HG03159 (cell line): ENCODE results near the gene TARBP2.

Experiments used
- ATAC-seq: cut with Tn5 transposase; IDR thresholded peaks from one replicate; pipeline ENCODE4 v1.9.1; 2021; ENCODE audit warnings: mild to moderate bottlenecking, moderate library complexity; ENCODE audit not compliant: unreplicated experiment

TARBP2 gene

DNA sequence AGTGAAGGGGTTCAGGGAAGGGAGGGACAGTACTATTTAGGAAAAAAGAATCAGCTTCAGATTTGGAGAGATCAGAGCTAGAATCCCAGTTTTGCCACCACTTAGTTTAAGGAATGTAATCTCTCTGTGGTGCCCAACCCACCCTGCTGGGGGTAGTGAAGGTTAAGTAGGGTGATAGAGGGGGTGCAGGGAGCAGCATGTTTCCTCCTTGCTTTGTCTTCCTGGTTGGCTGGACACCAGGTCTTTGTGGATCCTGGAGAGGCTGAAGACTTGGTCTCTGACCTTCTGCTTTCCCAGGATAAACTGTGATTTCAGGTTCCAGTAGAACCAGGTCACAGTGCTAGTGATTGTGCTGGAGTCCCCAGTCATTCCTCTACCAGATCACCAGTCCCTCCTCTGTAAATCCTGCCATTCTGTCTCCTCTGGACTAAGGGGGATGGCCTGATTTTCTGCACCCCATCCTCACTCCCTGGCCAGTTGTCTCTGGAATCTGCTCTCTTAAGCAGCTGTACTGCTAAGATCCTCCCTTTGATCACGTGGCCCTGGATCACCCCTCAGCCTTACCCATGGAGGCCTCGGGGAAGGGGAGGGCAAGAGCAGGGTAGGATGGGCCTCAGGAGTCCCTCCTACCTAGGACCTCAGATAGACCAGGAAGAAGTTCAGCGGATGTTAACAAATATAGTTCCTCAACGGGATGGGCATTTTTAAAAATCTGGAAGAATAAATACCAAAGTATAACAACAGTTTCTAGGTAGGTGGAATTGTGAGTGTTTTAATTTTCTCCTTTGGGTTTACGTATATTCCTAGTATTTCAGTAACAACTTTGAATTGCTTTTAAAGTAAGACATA, 5.0 kb upstream of the TARBP2 start:
- ATAC-seq = no peak

DNA sequence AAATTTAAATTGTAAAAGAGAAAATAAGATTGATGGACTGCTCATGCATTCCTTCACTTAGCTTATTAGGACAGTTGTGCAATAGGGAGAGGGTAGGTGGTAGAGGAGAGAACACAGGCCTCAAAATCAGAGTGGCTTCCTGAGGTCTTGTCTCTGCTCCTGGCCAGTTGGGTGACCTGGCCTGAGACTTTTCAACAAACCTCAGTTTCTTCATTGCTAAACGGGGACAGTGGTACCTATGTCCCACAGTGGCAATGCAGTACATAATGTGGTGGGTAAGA, 4.4 kb upstream of the TARBP2 start:
- ATAC-seq = no peak

DNA sequence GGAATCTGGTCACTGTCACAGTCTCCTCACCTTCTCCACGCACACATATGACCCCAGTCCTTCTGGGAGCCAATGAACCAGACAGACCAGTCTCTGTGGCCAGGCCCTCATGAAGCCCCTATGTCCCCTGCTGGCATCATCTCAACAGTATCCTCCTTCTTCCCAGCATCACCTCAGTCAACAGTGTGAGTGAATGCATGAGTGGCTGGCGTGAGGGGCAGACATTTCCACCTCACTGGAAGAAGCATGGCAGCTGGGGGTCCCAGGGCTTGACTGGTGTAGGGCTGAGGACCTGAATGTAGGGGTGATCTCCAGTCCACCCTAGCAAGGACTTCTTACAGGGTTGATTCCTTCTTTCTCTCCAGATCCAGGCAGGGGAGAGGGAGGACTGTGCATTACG, 3.6 kb upstream of the TARBP2 start:
- no peak for ATAC-seq

DNA sequence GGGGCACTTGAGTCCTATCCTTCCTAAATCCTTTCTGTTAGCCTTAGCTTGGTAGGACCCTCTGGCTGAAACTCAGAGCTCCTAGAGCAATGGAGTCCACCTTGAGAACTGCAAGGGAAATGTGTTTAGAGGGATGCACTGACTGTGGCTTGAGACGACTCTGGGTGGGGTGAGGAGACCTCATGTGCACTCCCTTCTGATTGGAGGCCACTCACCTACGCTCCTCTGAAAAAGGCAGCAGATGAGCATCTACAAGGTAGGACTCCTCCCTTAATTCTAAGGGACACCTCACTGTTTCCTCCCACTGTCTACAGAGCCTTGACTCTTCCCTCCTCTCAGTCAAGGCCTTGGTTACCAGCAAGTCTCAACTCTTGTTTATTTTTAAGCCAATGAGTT, 2.9 kb upstream of the TARBP2 start:
- ATAC-seq = no peak

DNA sequence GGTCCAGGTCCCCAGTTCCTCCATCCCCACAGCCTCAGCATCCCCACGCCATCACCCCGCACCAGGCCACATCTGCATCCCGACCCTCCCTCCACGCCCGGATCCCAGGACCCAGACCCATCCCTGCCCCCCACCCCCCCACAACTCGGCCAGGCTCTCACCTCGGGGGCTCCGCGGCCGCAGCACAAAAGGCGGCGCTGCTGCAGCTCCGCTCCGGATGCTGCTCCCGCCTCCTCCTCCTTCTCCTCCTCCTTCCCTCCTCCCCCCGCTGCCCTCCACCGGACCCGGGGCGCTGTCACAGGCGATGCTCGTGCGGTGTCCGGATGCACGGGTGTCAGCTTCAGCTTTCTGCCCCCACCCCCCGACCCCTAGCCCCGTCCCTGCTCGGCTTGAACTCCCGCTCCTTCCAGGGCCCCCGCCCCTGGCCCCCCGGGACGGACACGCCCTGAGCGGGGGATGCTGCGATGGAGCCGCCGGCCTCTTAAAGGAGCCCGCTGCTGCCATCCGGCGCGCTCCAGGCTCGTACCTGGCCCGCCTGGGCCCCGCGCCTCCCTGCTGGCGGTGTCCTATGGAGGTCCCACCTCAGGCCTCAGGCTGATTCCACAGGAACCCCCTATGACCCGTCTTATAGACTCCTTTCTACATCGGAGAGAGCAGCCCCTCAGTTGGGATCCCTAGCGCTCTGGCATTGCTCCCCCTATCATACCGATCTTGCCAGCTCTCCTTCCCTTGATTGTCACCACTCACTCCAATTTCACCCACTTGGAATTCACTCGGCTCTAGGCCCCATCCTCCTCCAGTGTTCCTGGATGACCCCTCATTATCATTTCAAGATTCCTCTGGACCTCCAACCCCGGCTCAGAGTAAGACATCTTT, 1.6 kb upstream of the TARBP2 start, which contains the start of gene MAP3K12:
Gene MAP3K12 (minus strand): TSS at position 193 of the 876 bp plus-strand sequence. CDS start 12,067 bp downstream, outside the sequence.
- ATAC-seq = no peak

DNA sequence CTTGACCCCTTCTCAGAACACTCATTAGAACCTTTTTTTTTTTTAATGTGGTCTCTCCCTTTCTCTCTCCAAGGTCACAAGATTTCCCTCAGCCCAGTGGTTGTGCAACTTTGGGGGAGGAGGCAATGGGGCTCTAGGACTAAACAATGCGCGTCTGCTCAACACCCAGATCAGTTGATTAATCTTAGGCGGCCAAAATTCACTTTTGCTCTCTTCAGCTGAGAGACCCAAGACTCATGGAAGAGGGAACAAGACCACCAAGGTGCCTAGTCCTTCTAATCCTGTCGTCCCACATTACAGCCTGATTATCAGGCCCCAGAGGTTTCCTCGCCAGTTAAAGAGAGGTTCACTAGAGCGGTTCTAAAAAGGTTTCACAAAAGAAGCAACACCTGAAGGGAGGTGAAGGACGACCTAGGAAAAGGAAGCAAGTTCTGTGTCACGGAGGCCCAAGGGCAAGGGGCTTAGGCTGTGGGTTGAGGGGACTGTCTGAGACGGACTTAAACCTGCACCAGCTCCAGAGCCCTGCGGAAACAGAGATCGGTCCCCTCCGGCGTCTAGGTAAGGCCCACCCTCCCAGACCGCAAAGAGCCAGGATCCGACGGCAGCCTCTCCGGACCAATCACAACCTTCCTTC, 824 bp upstream of the TARBP2 start:
- ATAC-seq = no peak

DNA sequence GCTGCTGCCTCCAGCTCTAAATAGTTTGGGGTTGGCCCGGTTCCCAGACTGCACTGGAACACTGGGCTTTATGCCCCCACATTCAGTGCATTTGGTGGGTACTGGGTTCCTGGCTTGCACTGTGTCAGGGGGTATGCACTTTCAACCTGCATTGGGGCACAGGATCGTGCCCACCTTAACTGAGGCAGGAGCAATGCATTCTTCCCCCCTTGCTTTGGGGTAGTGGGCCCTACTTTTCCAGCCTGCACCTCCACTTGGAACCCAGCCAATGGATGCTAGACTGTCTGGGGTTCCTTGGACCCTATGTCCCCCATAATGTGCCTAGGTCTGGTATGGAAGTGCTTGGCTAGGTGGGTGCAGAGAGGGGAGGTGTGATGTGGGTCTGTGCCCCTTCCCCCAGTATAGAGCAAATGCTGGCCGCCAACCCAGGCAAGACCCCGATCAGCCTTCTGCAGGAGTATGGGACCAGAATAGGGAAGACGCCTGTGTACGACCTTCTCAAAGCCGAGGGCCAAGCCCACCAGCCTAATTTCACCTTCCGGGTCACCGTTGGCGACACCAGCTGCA, 615 bp downstream of the TARBP2 start:
- no peak for ATAC-seq

DNA sequence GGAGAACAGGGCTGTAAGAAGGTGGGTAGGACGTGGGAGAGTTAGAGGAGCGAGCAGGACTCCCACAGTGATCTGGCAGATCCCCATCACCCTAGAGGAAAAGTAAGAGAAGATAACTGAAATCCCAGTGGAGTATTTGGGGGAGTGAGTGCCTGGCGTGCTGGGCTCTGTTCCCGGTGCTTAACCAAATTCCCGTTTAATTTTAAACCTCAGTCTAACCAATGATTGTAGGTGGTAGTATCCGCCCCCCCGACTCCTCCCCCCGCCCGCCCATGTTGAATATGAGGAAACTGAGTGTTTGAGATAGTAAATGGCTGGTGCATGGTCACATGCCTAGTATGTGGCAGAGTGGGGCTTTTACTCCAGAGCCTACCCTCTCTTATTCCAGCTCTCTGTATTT, 1.2 kb downstream of the TARBP2 start:
- ATAC-seq = no peak

DNA sequence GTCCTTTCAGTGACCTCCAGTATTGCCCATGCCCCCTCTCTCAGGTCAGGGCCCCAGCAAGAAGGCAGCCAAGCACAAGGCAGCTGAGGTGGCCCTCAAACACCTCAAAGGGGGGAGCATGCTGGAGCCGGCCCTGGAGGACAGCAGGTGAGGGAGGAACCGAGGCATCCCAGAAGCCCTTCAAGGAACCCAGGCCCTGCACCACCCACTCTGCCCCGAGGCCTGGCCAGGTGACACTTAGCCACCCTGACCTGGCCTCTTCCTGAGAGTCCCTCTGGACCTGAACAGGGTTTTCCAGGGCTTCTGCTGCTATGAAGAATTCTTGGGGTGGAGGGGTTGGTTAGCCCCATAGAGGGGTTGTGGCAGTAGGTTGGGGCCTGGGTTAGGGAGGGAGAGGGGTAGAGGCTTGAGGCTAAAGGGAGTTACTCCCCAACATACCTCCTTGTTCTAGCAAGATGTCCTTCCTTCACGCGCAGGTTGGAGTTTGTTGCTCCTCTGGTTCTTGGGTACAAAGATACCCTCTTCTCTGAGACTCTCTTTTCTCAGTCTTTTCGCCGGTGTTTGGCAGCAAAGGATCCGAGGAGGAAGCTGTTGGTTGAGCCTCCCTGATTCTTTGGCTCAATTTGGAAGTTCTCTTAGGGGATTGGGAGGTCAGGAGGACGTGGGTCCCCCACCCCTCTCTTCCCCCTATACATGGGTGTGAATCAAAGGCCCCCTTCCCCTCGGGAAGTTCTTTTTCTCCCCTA, 2.1 kb downstream of the TARBP2 start:
- ATAC-seq = no peak

DNA sequence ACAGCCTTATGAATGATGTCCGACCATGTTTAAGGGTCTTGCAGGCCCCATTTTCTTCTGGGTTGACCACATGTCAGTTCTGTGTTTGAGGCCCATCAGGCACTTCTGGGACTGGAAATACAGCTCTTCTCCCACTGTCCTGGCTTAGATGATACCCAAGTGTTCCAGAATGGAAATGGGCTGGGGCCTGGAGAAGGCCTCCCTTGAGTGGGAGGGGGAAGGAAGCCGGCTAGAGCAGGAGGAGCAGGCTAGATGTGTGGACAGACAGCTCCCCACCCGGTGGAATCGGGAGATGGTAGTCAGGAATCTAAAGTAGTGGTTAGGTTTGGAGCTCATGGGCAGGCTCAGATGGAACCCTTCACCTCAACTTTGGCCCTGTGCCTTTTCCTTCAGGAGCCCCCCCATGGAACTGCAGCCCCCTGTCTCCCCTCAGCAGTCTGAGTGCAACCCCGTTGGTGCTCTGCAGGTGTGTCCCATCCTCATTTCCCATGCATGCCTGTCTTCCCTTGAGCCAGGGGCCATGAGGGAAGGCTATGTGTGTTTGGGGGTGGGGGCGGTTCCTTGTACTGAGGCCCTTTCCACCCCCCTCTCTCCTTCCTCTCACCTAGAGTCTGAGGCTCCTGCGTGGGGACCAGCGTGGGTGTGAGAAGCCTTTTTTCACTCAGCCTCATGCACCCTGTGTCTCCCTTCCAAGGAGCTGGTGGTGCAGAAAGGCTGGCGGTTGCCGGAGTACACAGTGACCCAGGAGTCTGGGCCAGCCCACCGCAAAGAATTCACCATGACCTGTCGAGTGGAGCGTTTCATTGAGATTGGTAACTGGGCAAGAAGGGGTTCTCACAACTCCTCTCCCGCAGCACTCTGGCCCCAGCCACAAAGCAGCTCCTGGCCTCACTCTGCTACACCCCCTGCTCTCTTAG, 3.2 kb downstream of the TARBP2 start:
- ATAC-seq = no peak

DNA sequence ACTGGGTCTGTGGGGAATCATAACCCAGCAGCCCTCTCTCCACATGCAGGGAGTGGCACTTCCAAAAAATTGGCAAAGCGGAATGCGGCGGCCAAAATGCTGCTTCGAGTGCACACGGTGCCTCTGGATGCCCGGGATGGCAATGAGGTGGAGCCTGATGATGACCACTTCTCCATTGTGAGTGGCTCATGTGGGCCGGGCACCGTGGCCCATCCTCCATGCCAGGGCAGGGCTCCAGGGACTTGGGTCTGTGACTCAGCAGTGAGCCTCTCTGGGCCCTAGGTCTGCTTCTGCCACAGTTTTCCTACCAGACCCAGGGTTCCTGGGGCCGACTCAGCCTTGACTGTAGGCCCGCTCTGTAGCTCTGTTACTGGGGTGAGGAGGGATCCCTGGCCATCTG, 4.0 kb downstream of the TARBP2 start:
- ATAC-seq = no peak

DNA sequence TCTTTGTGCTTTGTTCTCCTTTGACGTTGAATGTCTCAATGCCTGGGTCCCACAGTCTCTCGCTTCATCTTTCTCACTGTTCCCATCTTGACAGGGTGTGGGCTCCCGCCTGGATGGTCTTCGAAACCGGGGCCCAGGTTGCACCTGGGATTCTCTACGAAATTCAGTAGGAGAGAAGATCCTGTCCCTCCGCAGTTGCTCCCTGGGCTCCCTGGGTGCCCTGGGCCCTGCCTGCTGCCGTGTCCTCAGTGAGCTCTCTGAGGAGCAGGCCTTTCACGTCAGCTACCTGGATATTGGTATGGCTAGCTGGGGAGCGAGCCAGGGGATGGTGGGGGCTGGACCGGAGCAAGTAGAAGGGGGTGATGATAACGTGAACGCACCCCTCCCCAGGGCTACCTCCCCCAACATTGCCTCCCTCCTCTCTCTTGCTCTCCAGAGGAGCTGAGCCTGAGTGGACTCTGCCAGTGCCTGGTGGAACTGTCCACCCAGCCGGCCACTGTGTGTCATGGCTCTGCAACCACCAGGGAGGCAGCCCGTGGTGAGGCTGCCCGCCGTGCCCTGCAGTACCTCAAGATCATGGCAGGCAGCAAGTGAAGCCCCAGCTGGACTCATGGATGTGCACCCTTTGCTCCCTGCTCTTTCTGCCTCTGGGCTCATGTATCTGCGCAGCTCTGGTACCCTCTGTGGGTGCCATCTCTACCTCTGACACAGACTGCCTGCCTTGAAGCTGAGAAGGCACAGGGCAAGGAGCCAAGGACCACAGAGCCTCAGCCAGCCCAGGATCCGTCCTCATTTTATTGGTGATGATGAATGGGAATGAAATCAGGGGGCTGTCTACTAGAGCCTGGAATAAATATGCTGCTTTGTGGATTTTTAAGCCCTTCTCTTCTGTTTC, 4.7 kb downstream of the TARBP2 start:
- no peak for ATAC-seq

DNA sequence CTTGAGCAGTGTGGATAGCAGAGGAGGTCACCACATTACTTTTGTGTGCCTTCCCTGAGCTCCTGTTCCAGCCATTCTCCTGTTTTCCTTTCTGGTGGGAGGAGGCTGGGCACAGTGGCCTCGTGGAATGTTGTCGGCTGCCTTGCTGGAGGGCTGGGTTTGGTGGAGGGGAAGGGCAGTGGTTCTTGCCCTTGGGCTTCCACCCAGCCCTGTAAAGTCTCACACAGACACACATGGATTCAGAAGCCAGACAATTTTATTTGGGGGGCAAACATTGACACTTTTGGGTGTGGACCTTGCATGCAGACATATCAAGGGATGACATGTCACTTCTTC, 5.3 kb downstream of the TARBP2 start:
- no peak for ATAC-seq

DNA sequence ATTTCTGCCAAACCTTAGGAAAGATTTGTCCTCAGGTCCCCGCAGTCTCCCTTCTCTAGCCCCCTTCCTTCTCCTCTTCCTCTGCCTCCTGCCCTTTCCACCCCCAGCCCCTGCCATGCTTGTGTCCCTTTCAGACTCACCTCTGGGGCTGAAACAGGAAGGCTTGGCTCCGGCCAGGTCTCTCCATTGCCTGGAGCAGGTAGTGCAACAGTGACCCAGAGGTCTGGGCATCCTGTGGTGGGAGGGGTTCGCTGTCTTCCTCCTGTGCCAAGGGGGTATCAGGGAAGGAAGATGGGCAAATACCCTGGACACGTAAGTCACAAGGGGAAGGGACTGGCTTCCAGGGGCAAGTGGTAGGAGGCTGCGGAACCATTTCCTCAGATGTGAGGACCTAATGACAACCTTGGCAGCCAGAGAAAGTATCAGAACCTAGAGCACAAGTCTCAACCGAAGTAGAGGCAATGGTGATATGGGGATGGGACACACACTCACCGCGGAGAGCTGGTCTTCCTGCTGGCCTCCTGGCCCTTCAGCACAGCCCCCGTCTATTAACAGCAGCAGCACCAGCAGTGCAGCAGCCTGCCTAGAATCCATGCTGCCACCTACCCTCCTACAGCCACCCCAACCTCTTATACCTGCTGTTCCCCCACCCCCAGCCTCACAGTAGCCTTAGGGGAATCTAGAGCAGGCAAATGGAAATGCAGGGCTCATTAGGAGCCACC, 6.0 kb downstream of the TARBP2 start, which contains the start of gene NPFF:
Gene NPFF (minus strand): TSS at position 604 of the 722 bp plus-strand sequence. CDS start 10 bp downstream, at position 594.
- ATAC-seq = no peak

DNA sequence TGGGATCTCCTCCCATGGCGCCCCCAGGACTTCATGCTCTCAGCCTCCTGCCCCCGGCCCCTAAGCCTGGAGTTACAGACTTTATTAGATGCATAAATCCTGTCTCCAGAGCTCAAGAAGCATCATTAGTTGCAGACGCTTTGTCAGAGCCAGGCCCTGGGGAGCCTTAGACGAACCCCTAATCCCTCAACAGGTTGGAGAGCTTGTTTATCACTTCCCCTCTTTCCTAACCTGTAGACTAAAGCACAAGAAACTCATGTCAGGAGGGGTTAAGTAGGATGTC, 6.5 kb downstream of the TARBP2 start:
- no peak for ATAC-seq

DNA sequence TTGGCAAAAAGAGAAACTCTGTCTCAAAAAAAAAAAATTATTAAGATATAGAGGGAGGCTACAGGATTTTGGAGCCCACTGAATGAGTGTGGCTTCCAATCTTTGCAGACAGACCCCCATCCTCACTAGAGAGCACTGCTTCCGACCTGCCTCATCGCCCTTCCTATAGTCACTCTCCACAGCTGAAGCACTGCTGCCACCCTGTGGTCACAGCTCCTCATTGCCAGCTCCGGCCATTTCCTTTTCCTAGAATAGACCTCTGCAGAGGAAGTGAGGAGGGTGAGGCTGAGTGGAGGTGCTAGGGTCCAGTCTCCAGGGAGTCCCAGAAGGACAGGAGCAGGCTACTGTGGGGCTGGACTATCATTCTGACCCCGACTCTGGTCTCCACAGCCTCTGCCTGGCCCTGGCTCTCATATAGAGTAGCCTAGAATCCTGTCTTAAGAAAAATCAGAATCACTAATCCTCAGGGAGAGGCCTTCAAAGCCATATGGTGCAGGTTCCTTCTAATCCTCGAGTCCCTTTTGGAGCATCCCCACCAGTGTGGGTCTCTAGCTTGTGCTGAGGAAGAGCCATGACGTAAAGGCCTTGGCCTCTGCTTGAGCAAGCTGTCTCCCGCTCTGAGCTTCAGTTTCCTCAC, 7.6 kb downstream of the TARBP2 start:
- ATAC-seq = peak; percentile 83

DNA sequence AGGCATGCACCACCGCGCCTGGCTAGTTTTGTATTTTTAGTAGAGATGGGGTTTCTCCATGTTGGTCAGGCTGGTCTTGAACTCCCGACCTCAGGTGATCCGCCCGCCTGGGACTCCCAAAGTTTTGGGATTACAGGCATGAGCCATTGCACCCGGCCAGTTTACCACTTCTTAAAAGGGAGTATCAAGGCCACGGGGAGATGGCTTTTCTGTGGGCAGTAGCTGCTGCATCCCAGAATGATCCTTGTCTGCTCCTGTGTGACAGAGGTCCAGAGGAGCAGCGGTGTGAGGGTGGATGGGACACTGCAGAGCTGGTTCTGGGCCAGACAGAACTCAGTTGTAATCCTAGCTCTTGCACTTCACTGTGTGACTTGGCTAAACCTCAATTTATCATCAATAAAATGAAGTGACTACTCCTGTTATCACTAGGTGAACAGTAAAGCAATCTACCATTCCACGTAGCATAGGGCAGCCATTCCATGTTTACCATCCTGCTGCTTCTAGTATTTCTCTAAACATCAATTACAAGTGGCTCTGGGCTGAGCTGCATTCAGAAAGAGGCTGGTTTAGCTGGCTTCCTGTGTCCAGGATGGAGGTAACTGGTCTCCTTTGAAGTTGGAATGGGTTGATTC, 9.2 kb downstream of the TARBP2 start:
- ATAC-seq = no peak
